DOHH2 (cell line): Measurements from ENCODE around the gene ECE1.

ENCODE experiments used
- CTCF ChIP-seq: fragments of 200-600 bp; sonication (generic); IDR thresholded peaks from one replicate; pipeline ENCODE4 v1.5.1; 2014; ENCODE audit warnings: antibody characterized with exemption, mild to moderate bottlenecking, low read depth, low read length; ENCODE audit not compliant: poor library complexity, severe bottlenecking
- EZH2phosphoT487 ChIP-seq: fragments of 200-600 bp; sonication (generic); IDR thresholded peaks from 2 replicates; pipeline ENCODE4 v1.6.1; 2017; ENCODE audit warnings: borderline replicate concordance, mild to moderate bottlenecking, antibody characterized with exemption, low read length, moderate library complexity, mixed read lengths

- TF ChIP-seq CTCF (peak; percentile 5), EZH2phosphoT487 (no peak)
These were observed 21.7 kb downstream of the ECE1 start for GRCh38 chr1:21268281-21269239.
